Measurements from ENCODE around the gene SDR39U1.

The SDR39U1 gene

DNA sequence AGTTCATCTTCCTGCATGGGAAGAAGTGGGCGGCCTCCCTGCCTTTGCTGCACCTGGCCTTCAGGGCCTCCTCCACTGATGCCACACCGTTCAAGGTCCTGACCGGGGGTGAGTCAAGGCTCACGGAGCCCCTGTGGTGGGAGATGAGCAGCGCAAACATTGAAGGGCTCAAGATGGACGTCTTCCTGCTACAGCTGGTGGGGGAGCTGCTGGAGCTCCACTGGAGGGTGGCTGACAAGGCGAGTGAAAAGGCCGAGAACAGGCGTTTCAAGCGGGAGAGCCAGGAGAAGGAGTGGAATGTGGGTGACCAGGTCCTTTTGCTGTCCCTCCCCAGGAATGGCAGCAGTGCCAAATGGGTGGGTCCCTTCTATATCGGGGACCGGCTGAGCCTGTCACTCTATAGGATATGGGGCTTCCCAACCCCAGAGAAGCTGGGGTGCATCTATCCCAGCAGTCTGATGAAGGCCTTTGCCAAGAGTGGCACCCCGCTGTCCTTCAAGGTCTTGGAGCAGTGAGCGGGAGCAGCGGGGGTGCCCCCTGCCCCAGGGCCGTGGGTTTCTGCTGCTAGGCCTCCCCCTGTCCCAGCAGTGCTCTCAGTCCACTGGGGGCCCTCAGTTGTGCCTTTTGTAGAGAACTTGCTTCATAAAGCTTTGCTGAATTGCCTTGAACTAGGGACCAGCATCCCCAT lies 25.5 kb downstream of the SDR39U1 start:
- DNase-seq (ENCODE audit: low read depth in 1 of 2, low spot score in 1 of 2): no peak
- no peak for TF ChIP-seq GABPA (IDR thresholded peaks at IDR 0.05; ENCODE audit: low read depth)
- no peak overlapping the region for H3K4me3 ChIP-seq (replicated peaks; ENCODE audit: insufficient read depth, low read length)

GRCh38 chr14:24416254-24416931 lies 26.2 kb downstream of the SDR39U1 start:
- no peak for DNase-seq (ENCODE audit: low read depth in 1 of 2, low spot score in 1 of 2)
- TF ChIP-seq SPI1 (IDR thresholded peaks at IDR 0.05; ENCODE audit: borderline replicate concordance, low read depth): no peak
- TF ChIP-seq, protein P1, sequence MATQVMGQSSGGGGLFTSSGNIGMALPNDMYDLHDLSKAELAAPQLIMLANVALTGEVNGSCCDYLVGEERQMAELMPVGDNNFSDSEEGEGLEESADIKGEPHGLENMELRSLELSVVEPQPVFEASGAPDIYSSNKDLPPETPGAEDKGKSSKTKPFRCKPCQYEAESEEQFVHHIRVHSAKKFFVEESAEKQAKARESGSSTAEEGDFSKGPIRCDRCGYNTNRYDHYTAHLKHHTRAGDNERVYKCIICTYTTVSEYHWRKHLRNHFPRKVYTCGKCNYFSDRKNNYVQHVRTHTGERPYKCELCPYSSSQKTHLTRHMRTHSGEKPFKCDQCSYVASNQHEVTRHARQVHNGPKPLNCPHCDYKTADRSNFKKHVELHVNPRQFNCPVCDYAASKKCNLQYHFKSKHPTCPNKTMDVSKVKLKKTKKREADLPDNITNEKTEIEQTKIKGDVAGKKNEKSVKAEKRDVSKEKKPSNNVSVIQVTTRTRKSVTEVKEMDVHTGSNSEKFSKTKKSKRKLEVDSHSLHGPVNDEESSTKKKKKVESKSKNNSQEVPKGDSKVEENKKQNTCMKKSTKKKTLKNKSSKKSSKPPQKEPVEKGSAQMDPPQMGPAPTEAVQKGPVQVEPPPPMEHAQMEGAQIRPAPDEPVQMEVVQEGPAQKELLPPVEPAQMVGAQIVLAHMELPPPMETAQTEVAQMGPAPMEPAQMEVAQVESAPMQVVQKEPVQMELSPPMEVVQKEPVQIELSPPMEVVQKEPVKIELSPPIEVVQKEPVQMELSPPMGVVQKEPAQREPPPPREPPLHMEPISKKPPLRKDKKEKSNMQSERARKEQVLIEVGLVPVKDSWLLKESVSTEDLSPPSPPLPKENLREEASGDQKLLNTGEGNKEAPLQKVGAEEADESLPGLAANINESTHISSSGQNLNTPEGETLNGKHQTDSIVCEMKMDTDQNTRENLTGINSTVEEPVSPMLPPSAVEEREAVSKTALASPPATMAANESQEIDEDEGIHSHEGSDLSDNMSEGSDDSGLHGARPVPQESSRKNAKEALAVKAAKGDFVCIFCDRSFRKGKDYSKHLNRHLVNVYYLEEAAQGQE (IDR thresholded peaks at IDR 0.05; ENCODE audit: insufficient replicate concordance, low read depth): no peak
- TF ChIP-seq GABPA (IDR thresholded peaks at IDR 0.05; ENCODE audit: low read depth): no peak
- no peak for TF ChIP-seq POLR2AphosphoS5 (IDR thresholded peaks at IDR 0.05; ENCODE audit: low read depth)
- TF ChIP-seq, protein P2, sequence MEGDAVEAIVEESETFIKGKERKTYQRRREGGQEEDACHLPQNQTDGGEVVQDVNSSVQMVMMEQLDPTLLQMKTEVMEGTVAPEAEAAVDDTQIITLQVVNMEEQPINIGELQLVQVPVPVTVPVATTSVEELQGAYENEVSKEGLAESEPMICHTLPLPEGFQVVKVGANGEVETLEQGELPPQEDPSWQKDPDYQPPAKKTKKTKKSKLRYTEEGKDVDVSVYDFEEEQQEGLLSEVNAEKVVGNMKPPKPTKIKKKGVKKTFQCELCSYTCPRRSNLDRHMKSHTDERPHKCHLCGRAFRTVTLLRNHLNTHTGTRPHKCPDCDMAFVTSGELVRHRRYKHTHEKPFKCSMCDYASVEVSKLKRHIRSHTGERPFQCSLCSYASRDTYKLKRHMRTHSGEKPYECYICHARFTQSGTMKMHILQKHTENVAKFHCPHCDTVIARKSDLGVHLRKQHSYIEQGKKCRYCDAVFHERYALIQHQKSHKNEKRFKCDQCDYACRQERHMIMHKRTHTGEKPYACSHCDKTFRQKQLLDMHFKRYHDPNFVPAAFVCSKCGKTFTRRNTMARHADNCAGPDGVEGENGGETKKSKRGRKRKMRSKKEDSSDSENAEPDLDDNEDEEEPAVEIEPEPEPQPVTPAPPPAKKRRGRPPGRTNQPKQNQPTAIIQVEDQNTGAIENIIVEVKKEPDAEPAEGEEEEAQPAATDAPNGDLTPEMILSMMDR (IDR thresholded peaks at IDR 0.05; ENCODE audit: insufficient read depth, low read length): no peak
- Histone ChIP-seq H3K27ac (replicated peaks) (no peak overlapping the region), H3K4me3 (replicated peaks; ENCODE audit: insufficient read depth, low read length) (no peak overlapping the region), H3K27me3 (ENCODE audit: insufficient read depth, poor library complexity, severe bottlenecking) (no peaks in the 10 kb centered on the region)

More for the DNA sequence above, 25.5 kb downstream of the SDR39U1 start:
- H3K27me3 ChIP-seq (ENCODE audit: insufficient read depth, poor library complexity, severe bottlenecking): no peaks in the 10 kb centered on the region
- H3K27ac ChIP-seq (replicated peaks): no peak overlapping the region

DNA sequence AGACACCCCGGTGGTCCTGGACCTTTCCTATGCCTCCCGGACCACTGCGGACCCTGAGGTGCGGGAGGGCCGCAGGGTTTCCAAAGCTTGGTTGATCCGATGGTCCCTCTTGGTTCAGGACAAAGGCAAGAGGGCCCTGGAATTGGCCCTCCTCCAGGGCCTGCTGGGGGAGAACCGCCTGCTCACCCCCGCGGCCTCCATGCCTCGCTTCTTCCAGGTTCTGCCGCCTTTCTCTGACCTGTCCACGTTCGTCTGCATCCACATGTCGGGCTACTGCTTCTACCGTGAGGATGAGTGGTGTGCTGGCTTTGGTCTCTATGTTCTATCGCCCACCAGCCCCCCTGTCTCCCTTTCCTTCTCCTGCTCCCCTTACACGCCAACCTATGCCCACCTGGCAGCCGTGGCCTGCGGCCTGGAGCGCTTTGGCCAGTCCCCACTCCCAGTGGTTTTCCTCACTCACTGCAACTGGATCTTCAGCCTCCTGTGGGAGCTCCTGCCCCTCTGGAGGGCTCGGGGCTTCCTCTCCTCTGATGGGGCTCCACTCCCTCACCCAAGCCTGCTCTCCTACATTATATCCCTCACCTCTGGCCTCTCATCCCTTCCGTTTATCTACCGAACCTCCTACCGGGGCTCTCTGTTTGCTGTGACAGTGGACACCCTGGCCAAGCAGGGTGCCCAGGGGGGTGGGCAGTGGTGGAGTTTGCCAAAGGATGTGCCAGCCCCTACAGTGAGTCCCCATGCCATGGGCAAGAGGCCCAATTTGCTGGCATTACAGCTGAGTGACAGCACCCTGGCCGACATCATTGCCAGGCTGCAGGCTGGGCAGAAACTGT lies 26.9 kb downstream of the SDR39U1 start:
- no peak for DNase-seq (ENCODE audit: low read depth in 1 of 2, low spot score in 1 of 2)
- Histone ChIP-seq H3K27me3 (ENCODE audit: insufficient read depth, poor library complexity, severe bottlenecking) (no peaks in the 10 kb centered on the region), H3K27ac (replicated peaks) (no peak overlapping the region), H3K4me3 (replicated peaks; ENCODE audit: insufficient read depth, low read length) (no peak overlapping the region)
- TF ChIP-seq, protein P2 (IDR thresholded peaks at IDR 0.05; ENCODE audit: insufficient read depth, low read length): no peak
- no peak for TF ChIP-seq SPI1 (IDR thresholded peaks at IDR 0.05; ENCODE audit: borderline replicate concordance, low read depth)

GRCh38 chr14:24414732-24415420 lies 27.7 kb downstream of the SDR39U1 start:
- DNase-seq (ENCODE audit: low read depth in 1 of 2, low spot score in 1 of 2): no peak
- Histone ChIP-seq H3K4me3 (replicated peaks; ENCODE audit: insufficient read depth, low read length) (no peak overlapping the region), H3K27ac (replicated peaks) (no peak overlapping the region), H3K27me3 (ENCODE audit: insufficient read depth, poor library complexity, severe bottlenecking) (no peaks in the 10 kb centered on the region)
- no peak for TF ChIP-seq GABPA (IDR thresholded peaks at IDR 0.05; ENCODE audit: low read depth)
- TF ChIP-seq, protein P2 (IDR thresholded peaks at IDR 0.05; ENCODE audit: insufficient read depth, low read length): no peak
- no peak for TF ChIP-seq POLR2AphosphoS5 (IDR thresholded peaks at IDR 0.05; ENCODE audit: low read depth)
- TF ChIP-seq, protein P1 (IDR thresholded peaks at IDR 0.05; ENCODE audit: insufficient replicate concordance, low read depth): no peak
- TF ChIP-seq SPI1 (IDR thresholded peaks at IDR 0.05; ENCODE audit: borderline replicate concordance, low read depth): no peak

All from HL-60 (cell line).